Measurements from ENCODE around the gene CFI.

CFI gene

GRCh38 chr4:109755656-109756055 is 46.1 kb downstream of the CFI start:
- TF ChIP-seq CTCF (conservative IDR thresholded peaks at IDR 0.05) = no peak
- no peak overlapping the region for H3K27ac ChIP-seq

- no peak overlapping the region for H3K27ac ChIP-seq
- no peak for TF ChIP-seq CTCF (conservative IDR thresholded peaks at IDR 0.05)
These were observed 47.5 kb downstream of the CFI start for GRCh38 chr4:109754093-109754857.

- TF ChIP-seq CTCF (conservative IDR thresholded peaks at IDR 0.05) = no peak
- no peak overlapping the region for H3K27ac ChIP-seq
These were observed 49.3 kb downstream of the CFI start for GRCh38 chr4:109752525-109752924.

GRCh38 chr4:109751852-109752251 is 49.9 kb downstream of the CFI start:
- H3K27ac ChIP-seq = no peak overlapping the region
- TF ChIP-seq CTCF (conservative IDR thresholded peaks at IDR 0.05) = no peak

GRCh38 chr4:109750652-109751244 is 51.1 kb downstream of the CFI start:
- TF ChIP-seq CTCF (conservative IDR thresholded peaks at IDR 0.05) = no peak
- H3K27ac ChIP-seq = no peak overlapping the region

GRCh38 chr4:109749388-109750082 is 52.3 kb downstream of the CFI start:
- no peak overlapping the region for H3K27ac ChIP-seq
- no peak for TF ChIP-seq CTCF (conservative IDR thresholded peaks at IDR 0.05)

- TF ChIP-seq CTCF (conservative IDR thresholded peaks at IDR 0.05) = no peak
- no peak overlapping the region for H3K27ac ChIP-seq
These were observed 53.7 kb downstream of the CFI start for GRCh38 chr4:109748114-109748513.

All from VCaP (cell line).